ENCODE data around the gene SLC45A2.

SLC45A2 gene

DNA sequence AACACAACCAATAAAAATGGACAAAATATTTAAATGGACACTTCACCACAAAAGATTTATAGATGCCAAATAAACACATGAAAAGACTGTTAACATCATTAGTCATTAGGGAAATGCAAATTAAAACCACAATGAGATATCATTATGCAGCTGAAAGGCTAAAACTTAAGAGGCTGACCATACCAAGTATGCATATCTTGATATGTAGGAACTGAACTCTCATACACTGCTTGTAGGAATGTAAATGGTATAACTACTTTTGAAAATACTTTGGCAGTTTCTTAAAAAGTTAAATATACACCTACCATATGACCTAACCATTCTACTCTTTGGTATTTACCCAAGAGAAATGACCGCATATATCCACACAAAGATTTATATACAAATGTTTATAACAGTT lies 79.1 kb downstream of the SLC45A2 start:
- no peaks in the 10 kb centered on the region for H3K4me1 ChIP-seq (ENCODE audit: insufficient read depth, low read length)
- H3K4me3 ChIP-seq (ENCODE audit: low read depth in 1 of 2, low read length in 2 of 2): no peak overlapping the region
- no peak overlapping the region for H2AFZ ChIP-seq (ENCODE audit: low read depth, low read length)
- H4K20me1 ChIP-seq (ENCODE audit: insufficient read depth, low read length): no peaks in the 10 kb centered on the region
- no peaks in the 10 kb centered on the region for H3K79me2 ChIP-seq (ENCODE audit: insufficient read depth, low read length)
- H3K27me3 ChIP-seq (ENCODE audit: insufficient read depth, low read length, poor library complexity): no peaks in the 10 kb centered on the region
- no peak overlapping the region for H3K27ac ChIP-seq (ENCODE audit: low read length)
- no peaks in the 10 kb centered on the region for H3K36me3 ChIP-seq (ENCODE audit: insufficient read depth, low read length)
- no peak overlapping the region for H3K4me2 ChIP-seq (ENCODE audit: insufficient read depth, low read length)
- TF ChIP-seq EZH2 (IDR thresholded peaks at IDR 0.05; ENCODE audit: borderline replicate concordance, low read depth, low read length, severe bottlenecking): no peak
- TF ChIP-seq, protein P1, sequence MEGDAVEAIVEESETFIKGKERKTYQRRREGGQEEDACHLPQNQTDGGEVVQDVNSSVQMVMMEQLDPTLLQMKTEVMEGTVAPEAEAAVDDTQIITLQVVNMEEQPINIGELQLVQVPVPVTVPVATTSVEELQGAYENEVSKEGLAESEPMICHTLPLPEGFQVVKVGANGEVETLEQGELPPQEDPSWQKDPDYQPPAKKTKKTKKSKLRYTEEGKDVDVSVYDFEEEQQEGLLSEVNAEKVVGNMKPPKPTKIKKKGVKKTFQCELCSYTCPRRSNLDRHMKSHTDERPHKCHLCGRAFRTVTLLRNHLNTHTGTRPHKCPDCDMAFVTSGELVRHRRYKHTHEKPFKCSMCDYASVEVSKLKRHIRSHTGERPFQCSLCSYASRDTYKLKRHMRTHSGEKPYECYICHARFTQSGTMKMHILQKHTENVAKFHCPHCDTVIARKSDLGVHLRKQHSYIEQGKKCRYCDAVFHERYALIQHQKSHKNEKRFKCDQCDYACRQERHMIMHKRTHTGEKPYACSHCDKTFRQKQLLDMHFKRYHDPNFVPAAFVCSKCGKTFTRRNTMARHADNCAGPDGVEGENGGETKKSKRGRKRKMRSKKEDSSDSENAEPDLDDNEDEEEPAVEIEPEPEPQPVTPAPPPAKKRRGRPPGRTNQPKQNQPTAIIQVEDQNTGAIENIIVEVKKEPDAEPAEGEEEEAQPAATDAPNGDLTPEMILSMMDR (IDR thresholded peaks at IDR 0.05; ENCODE audit: borderline replicate concordance, extremely low read depth, low read length, poor library complexity, severe bottlenecking): no peak
- no peak for DNase-seq
- H3K9me3 ChIP-seq (ENCODE audit: insufficient read depth, low read length, severe bottlenecking): peaks cover 22% of the 10 kb centered on the region
- no peak overlapping the region for H3K9ac ChIP-seq (ENCODE audit: low read depth, low read length)
- no peak for ATAC-seq (ENCODE audit: insufficient read depth, low read depth)

DNA sequence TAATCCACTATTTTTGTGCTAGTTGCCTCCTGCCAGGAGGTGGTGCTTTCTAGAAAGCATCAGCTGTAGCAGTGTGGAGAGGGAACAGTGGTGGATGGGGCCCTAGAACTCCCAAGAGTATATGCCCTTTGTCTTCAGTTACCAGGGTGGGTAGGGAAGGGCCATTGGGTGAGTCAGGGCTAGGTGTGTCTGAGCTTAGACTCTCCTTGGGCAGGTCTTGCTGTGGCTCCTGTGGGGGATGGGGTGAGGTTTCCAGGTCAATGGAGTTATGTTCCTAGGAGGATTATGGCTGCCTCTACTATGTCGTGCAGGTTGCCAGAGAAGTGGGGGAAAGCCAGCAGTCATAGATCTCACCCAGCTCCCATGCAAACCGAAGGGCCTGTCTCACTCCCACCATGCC lies 81.4 kb downstream of the SLC45A2 start:
- TF ChIP-seq, protein P1 (IDR thresholded peaks at IDR 0.05; ENCODE audit: borderline replicate concordance, extremely low read depth, low read length, poor library complexity, severe bottlenecking): no peak
- no peak for TF ChIP-seq EZH2 (IDR thresholded peaks at IDR 0.05; ENCODE audit: borderline replicate concordance, low read depth, low read length, severe bottlenecking)
- Histone ChIP-seq H3K27me3 (ENCODE audit: insufficient read depth, low read length, poor library complexity) (no peaks in the 10 kb centered on the region), H2AFZ (ENCODE audit: low read depth, low read length) (no peak overlapping the region), H3K9me3 (ENCODE audit: insufficient read depth, low read length, severe bottlenecking) (peaks cover 22% of the 10 kb centered on the region), H3K79me2 (ENCODE audit: insufficient read depth, low read length) (no peaks in the 10 kb centered on the region), H3K4me1 (ENCODE audit: insufficient read depth, low read length) (no peaks in the 10 kb centered on the region), H4K20me1 (ENCODE audit: insufficient read depth, low read length) (no peaks in the 10 kb centered on the region), H3K27ac (ENCODE audit: low read length) (no peak overlapping the region), H3K4me3 (ENCODE audit: low read depth in 1 of 2, low read length in 2 of 2) (no peak overlapping the region), H3K9ac (ENCODE audit: low read depth, low read length) (no peak overlapping the region), H3K36me3 (ENCODE audit: insufficient read depth, low read length) (no peaks in the 10 kb centered on the region), H3K4me2 (ENCODE audit: insufficient read depth, low read length) (no peak overlapping the region)
- ATAC-seq (ENCODE audit: insufficient read depth, low read depth) (no peak), DNase-seq (no peak)

DNA sequence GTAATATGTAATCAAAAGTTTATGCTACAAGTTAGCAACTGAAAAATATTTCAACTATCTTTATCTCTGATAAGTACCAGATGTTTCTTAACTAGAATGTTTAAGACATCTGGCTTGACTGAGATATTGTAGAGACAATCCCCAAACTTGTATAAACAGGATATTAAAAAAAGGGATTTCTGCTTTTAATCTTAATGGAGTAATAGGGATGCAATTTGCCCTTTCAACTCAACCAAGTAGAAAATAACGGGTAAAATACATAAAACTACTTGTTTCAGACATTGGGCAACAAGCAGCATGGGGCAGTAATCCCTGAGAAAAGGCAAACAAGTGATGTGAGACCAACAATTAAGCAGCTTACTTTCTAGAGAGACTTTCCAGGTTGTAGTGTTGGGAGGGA lies 83.3 kb downstream of the SLC45A2 start:
- DNase-seq (no peak), ATAC-seq (ENCODE audit: insufficient read depth, low read depth) (no peak)
- Histone ChIP-seq H3K4me2 (ENCODE audit: insufficient read depth, low read length) (no peak overlapping the region), H2AFZ (ENCODE audit: low read depth, low read length) (no peak overlapping the region), H3K4me3 (ENCODE audit: low read depth in 1 of 2, low read length in 2 of 2) (no peak overlapping the region), H4K20me1 (ENCODE audit: insufficient read depth, low read length) (no peaks in the 10 kb centered on the region), H3K36me3 (ENCODE audit: insufficient read depth, low read length) (no peaks in the 10 kb centered on the region), H3K27ac (ENCODE audit: low read length) (no peak overlapping the region), H3K79me2 (ENCODE audit: insufficient read depth, low read length) (no peaks in the 10 kb centered on the region), H3K9ac (ENCODE audit: low read depth, low read length) (no peak overlapping the region), H3K9me3 (ENCODE audit: insufficient read depth, low read length, severe bottlenecking) (peaks cover 13% of the 10 kb centered on the region), H3K4me1 (ENCODE audit: insufficient read depth, low read length) (no peaks in the 10 kb centered on the region), H3K27me3 (ENCODE audit: insufficient read depth, low read length, poor library complexity) (no peaks in the 10 kb centered on the region)
- TF ChIP-seq EZH2 (IDR thresholded peaks at IDR 0.05; ENCODE audit: borderline replicate concordance, low read depth, low read length, severe bottlenecking): no peak
- TF ChIP-seq, protein P1 (IDR thresholded peaks at IDR 0.05; ENCODE audit: borderline replicate concordance, extremely low read depth, low read length, poor library complexity, severe bottlenecking): no peak

Measured in DND-41 (cell line).